BLaER1 treated with 17β-estradiol and CSF1 and Interleukin-3, amounts not matched to agents 10 nM and 100 nM (cell line): ENCODE results near the gene MROH2A.
"Not testable (repeated sequence)": the region's sequence is repeated elsewhere in the genome, so short reads cannot be mapped to it uniquely, and the experiment has no call there.

Experiments
- H3K27ac ChIP-seq, 11 experiments: shearing (Covaris generic); formaldehyde crosslinking; 2 replicates each; pipeline ENCODE4 v1.8.1; 2022
- H3K27me3 ChIP-seq, 11 experiments: shearing (Covaris generic); formaldehyde crosslinking; 2 replicates each; pipeline ENCODE4 v1.8.1; 2022
- H3K36me3 ChIP-seq, 11 experiments: shearing (Covaris generic); formaldehyde crosslinking; 2 replicates each; pipeline ENCODE4 v1.8.1; 2022
- H3K4me1 ChIP-seq, 10 experiments: shearing (Covaris generic); formaldehyde crosslinking; 2 replicates each; pipeline ENCODE4 v1.8.1; 2022
- H3K4me2 ChIP-seq, 11 experiments: shearing (Covaris generic); formaldehyde crosslinking; 2 replicates each; pipeline ENCODE4 v1.8.1; 2022
- H3K4me3 ChIP-seq, 10 experiments: shearing (Covaris generic); formaldehyde crosslinking; 2 replicates each; pipeline ENCODE4 v1.8.1; 2022
- H3K9ac ChIP-seq, 11 experiments: shearing (Covaris generic); formaldehyde crosslinking; 2 replicates each; pipeline ENCODE4 v1.8.1; 2022
- H3K9me3 ChIP-seq, 11 experiments: shearing (Covaris generic); formaldehyde crosslinking; replicated peaks in 1 of 11; 2 replicates each; pipeline ENCODE4 v1.8.1; 2022
- H4K20me1 ChIP-seq, 11 experiments: shearing (Covaris generic); formaldehyde crosslinking; 2 replicates each; pipeline ENCODE4 v1.8.1; 2022
- Cebpa-rat ChIP-seq, 11 experiments: shearing (Covaris generic); IDR thresholded peaks; 2 replicates each; pipeline ENCODE4 v1.8.1; 2022

Gene MROH2A, protein sequence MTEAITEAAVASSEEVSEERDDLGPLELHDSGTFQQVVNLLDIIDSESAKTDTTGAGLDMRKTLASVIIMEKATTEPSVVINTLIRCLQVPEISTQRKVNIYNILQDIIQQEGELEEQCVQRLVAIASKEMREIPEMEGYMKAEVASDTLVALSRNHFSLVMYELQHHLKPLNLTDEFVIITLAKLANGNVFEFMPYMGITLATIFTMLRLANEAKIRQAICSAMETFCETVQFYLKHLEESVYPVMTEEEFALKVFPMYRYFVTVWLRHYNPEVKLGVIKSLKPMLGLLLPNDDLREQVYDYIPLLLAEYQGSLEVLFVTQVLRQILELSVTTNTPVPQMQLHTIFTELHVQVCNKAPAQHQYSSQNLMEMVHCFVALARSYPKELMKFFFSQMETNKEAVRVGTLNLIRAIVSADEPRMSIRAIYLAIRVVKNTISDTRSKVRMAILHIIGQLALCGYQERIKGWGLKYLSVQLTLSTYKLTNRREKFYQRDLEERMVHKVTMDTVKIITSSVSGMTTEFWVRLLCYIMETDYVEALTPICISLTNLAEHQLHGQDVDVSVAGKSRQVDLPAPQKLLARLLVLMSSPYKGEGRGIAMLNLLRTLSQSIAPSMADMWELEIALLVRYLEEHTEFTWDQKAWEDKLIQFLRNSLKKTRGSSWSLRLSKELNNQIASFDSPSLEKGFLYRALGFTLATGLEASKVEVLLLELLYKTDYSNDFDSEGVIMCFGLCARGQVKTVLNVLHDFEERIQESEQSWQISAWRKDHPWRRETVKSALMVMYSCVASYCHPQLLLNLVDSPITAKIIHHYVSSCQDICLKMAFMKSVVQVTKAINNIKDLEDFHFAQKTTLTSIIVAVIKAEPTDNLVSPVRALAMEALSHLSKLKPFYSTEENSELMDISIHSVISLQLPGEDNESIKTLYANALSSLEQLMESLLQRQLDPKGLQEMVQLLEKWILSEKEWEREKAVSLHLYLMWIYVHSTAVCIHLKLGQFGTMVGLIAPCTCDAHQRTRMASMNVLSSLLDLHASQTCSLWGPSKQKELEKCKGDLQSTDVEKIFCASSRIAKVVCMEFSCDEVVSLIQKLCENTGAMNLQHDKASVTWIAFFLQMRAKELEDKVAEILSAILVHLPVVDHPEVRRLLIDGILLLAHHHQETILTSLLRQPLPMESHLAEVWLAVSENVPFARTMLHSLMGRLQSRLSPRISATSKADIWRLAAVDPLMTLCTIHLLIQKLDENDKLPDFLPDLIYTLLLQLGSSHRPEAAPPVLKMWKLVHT (N-terminal part only)

DNA sequence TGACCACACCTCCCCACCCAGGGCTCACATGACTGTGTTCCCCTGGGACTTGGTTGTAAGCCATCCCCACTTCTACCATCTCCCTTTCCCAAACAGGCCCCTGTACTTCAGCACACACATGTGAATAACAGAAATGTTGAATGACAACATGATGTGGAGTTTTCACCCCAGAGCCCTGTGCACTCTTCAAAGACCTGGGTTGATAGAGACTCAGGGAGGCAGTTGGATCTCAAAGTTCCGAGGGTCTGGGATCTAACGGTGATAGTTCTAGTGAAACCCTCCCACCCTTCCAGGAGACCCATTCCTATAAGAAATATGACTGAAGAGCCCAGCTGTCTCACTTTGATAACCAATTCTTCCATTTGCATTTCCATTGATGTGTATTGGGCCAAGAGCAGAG, at the start of gene MROH2A:
Gene MROH2A (plus strand): TSS at position 301 of the 400 bp plus-strand sequence. CDS start 1,029 bp downstream, outside the sequence.
- Histone ChIP-seq H3K4me2 (no peak within 1 kb of the TSS), H3K27ac (no peak within 1 kb of the TSS), H3K27me3 (no peaks in the 10 kb centered on the region), H3K4me1 (no peaks in the 10 kb centered on the region), H3K4me3 (no peak within 1 kb of the TSS), H3K9me3 (peaks cover 31 to 61% (median 49%) of the 10 kb centered on the region in 11 experiments), H3K36me3 (no peaks in the 10 kb centered on the region; a peak in 2 of 22 replicates), H4K20me1 (no peaks in the 10 kb centered on the region), H3K9ac (no peak within 1 kb of the TSS)
- TF ChIP-seq Cebpa-rat (IDR thresholded peaks at IDR 0.05): no peak

DNA sequence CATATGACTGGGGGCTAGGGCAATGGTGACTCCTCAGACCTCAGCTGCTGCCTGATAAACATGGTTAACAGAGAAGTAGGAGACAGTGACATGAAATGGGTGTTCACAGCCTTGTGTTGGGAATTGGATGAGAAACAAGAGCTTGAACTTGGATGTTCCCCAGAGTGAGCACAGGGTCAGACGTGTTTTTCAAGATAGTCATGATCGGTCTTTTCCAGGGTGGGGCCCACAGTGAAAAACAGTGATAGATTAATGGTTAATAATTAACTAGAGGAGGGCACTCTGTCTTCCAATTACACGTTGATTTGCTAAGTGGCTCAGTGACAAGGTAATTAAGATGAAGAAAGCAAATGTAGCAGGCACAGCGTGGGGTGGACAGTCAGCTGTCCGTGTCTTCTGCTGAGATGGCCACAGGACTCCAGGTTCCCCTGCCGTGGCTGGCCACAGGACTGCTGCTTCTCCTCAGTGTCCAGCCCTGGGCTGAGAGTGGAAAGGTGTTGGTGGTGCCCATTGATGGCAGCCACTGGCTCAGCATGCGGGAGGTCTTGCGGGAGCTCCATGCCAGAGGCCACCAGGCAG, 49.3 kb upstream of the MROH2A start, which contains the start of gene UGT1A3:
Gene UGT1A3 (plus strand): TSS at position 320 of the 579 bp plus-strand sequence. CDS start 85 bp downstream, at position 405.
- Histone ChIP-seq H3K9ac (no peak within 1 kb of the TSS), H3K36me3 (no peaks in the 10 kb centered on the region), H4K20me1 (no peaks in the 10 kb centered on the region), H3K4me2 (no peak within 1 kb of the TSS), H3K27ac (no peak within 1 kb of the TSS), H3K4me3 (no peak within 1 kb of the TSS), H3K4me1 (no peaks in the 10 kb centered on the region), H3K9me3 (peaks cover 0 to 4% (median 0%) of the 10 kb centered on the region in 11 experiments; a peak in 2 of 22 replicates), H3K27me3 (no peaks in the 10 kb centered on the region)
- no peak for TF ChIP-seq Cebpa-rat (IDR thresholded peaks at IDR 0.05)

DNA sequence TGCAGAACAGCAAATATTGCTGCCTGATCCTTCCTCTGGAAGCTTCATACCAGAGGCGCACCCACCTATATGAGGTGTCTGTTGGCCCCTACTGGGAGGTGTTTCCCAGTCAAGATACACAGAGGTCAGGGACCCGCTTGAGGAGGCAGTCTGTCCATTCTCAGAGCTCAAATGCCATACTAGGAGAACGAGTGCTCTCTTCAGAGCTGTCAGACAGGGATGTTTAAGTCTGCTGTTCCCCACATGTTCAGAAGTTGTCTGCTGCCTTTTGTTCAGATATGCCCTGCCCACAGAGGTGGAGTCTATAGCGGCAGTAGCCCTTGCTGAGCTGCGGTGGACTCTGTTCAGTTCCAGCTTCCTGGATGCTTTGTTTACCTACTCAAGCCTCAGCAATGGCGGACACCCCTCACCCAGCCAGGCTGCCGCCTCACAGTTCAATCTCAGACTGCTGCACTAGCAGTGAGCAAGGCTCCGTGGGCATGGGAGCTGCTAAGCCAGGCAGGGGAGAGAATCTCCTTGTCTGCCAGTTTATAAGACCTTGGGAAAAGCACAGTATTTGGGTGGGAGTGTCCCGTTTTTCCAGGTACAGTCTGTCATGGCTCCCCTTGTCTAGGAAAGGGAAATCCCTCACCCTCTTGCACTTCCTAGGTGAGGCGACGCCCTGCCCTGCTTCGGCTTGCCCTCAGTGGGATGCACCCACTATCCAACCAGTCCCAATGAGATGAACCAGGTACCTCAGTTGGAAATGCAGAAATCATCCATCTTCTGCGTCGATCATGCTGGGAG, 41.1 kb upstream of the MROH2A start:
- H3K4me3 ChIP-seq, H3K4me1 ChIP-seq: not testable (repeated sequence)

DNA sequence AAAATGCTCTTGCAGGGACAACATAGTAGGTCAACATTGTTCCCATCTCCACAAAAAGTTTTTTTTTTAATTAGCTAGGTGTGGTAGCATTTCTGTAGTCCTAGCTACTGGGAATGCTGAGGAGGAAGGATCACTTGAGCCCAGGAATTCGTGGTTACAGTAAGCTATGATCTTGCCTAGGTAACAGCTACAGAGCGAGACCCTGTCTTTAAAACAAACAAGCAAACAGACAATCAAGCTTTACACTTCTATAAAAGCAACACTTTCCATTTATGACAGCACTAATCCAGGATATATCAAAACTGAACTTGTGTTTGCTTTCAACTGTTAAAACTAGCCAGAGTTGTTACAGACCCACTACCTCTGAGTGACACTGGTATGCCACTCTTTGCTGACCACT, 37.3 kb upstream of the MROH2A start:
- Histone ChIP-seq H3K36me3 (no peaks in the 10 kb centered on the region), H4K20me1 (no peaks in the 10 kb centered on the region), H3K27ac (no peak overlapping the region), H3K9ac (no peak overlapping the region), H3K4me1 (no peaks in the 10 kb centered on the region), H3K4me3 (no peak overlapping the region), H3K27me3 (no peaks in the 10 kb centered on the region), H3K4me2 (no peak overlapping the region), H3K9me3 (peaks cover 0 to 14% (median 5%) of the 10 kb centered on the region in 11 experiments; a peak in 7 of 22 replicates)
- TF ChIP-seq Cebpa-rat (IDR thresholded peaks at IDR 0.05): no peak

More for the DNA sequence above, 41.1 kb upstream of the MROH2A start:
- H3K9me3 ChIP-seq: peaks cover 0 to 14% (median 0%) of the 10 kb centered on the region in 11 experiments; a peak in 5 of 22 replicates
- H3K27me3 ChIP-seq, H4K20me1 ChIP-seq, H3K4me2 ChIP-seq, H3K36me3 ChIP-seq, H3K27ac ChIP-seq, H3K9ac ChIP-seq: not testable (repeated sequence)

DNA sequence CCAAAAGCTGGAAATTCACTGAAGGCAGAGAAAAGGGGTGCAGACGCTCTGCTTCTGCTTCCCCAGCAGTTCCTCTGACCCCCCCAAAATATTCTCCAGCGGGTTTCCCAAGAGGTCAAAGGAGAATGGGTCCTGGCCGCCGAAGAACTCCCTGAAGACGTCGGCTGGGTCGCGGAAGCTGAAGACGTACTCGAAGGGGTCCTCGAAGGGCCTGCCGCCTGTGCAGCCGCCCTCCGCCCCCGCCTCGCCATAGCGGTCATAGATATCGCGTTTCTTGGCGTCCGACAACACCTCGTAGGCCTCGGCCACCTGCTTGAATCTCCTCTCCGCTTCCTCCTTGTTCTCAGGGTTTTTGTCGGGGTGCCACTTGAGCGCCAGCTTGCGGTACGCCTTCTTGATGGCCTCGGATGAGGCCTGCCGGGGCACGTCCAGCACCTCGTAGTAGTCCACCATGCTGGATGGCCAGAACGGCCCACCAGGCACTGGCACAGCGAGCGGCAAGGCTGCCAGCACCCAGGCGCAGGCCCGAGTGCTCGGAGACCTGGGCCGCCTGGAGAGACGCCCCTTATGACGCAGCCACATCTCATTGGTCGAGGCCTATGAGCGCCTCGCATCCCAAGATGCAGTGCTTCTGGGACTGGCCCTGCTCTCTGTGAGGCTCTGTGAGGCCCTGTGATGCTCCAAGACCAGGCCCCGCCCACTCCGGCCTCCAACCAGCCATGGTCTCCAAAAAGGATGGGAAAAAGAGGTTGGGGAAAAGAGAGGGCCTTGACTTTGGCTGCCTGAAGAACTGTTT, 34.5 kb upstream of the MROH2A start:
- no peak overlapping the region for H3K27ac ChIP-seq

DNA sequence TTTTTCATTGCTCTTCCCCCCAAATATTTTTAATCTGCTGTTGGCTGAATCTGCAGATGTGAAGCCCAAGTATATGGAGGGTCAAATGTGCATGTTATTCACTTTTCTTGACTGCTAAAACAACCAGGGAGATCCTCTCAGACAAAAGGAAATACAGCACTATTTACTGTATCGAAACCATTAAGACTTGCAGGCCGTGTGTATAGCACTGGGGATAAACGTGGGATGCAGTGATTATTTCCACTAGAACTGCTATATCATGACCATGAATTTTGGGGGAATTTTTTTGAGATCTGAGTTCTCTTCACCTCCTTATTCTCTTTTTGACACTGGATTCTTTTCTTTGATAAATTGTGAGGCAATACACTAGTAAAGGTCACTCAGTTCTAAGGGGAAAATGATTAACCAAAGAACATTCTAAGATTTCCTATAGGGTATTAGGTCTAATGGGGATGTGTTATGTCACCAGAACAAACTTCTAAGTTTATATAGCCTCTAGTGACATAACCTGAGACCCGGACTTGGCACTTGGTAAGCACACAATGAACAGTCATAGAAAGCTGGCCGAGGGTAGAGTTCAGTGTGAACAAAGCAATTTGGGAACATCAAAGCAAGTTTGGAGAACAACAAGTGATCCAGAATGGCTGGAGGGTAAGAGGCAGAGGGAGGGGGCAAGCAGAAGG, 32.9 kb upstream of the MROH2A start:
- no peaks in the 10 kb centered on the region for H3K4me1 ChIP-seq
- H3K27me3 ChIP-seq: no peaks in the 10 kb centered on the region
- peaks cover 2 to 16% (median 10%) of the 10 kb centered on the region in 11 experiments; a peak in 21 of 22 replicates for H3K9me3 ChIP-seq
- no peak overlapping the region for H3K27ac ChIP-seq
- no peak overlapping the region for H3K4me3 ChIP-seq
- H3K36me3 ChIP-seq: no peaks in the 10 kb centered on the region
- no peak overlapping the region for H3K9ac ChIP-seq
- no peaks in the 10 kb centered on the region for H4K20me1 ChIP-seq
- TF ChIP-seq Cebpa-rat (IDR thresholded peaks at IDR 0.05): no peak
- no peak overlapping the region for H3K4me2 ChIP-seq

More for the DNA sequence above, 34.5 kb upstream of the MROH2A start:
- no peaks in the 10 kb centered on the region for H4K20me1 ChIP-seq
- H3K9me3 ChIP-seq: peaks cover 0 to 9% (median 0%) of the 10 kb centered on the region in 11 experiments; a peak in 5 of 22 replicates
- H3K36me3 ChIP-seq: no peaks in the 10 kb centered on the region
- no peaks in the 10 kb centered on the region for H3K4me1 ChIP-seq
- no peak overlapping the region for H3K4me2 ChIP-seq
- no peak for TF ChIP-seq Cebpa-rat (IDR thresholded peaks at IDR 0.05)
- no peaks in the 10 kb centered on the region for H3K27me3 ChIP-seq
- no peak overlapping the region for H3K4me3 ChIP-seq
- no peak overlapping the region for H3K9ac ChIP-seq

DNA sequence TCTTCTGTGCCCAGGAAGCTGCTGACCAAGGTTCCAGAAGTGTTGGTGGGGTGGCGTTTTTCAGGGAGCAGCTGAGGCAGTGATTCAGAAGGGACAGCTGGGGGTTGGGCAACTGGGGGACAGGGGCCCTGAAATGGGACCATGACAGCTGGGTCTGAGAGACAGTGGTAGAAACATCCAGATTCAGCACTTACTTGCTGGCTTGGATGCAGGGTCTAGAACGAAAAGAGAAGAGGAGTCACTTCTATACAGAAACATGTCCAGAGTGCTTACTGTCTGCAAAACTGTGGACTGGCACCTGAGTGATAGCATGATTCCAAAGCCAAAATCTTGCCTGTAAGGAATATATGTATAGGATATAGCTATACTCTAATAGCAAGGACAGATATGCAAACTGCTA, 32.3 kb upstream of the MROH2A start:
- H3K4me1 ChIP-seq, H3K27me3 ChIP-seq, H3K9ac ChIP-seq, H3K27ac ChIP-seq, H3K4me2 ChIP-seq, H3K36me3 ChIP-seq, H4K20me1 ChIP-seq, H3K4me3 ChIP-seq: not testable (repeated sequence)
- peaks cover 8 to 22% (median 16%) of the 10 kb centered on the region in 11 experiments for H3K9me3 ChIP-seq
